Smooth muscle cell (in vitro differentiated cells): ENCODE measurements around the gene IGFBPL1. TPM values are rescaled to one million over a fixed set of nuclear protein-coding genes. Genes with fewer than 3 reads are reported as not detected.

Source experiments
- DNase-seq: peaks from one replicate; lab custom pipeline; 2025; ENCODE audit not compliant: unreplicated experiment; lab: John Stamatoyannopoulos, UW
- H2AFZ ChIP-seq: fragments of 200-600 bp; sonication (generic); 2 replicates; pipeline ENCODE4 v1.6.0; 2016; ENCODE audit warnings: antibody characterized with exemption, low read depth, mild to moderate bottlenecking
- H3F3A ChIP-seq: fragments of 200-600 bp; sonication (generic); 2 replicates; pipeline ENCODE4 v1.6.0; 2017; ENCODE audit warnings: antibody characterized with exemption, low read depth
- H3K27ac ChIP-seq: fragments of 200-600 bp; sonication (generic); 2 replicates; pipeline ENCODE4 v1.5.1; 2016; ENCODE audit warnings: low read depth, mild to moderate bottlenecking
- H3K27me3 ChIP-seq: fragments of 200-600 bp; sonication (generic); 2 replicates; pipeline ENCODE4 v1.6.1; 2016; ENCODE audit warnings: low read depth, mild to moderate bottlenecking
- H3K36me3 ChIP-seq: fragments of 200-600 bp; sonication (generic); 2 replicates; pipeline ENCODE4 v1.5.1; 2016; ENCODE audit warnings: low read depth
- H3K4me1 ChIP-seq: fragments of 200-600 bp; sonication (generic); 2 replicates; pipeline ENCODE4 v1.5.1; 2016; ENCODE audit warnings: low read depth
- H3K4me2 ChIP-seq: fragments of 200-600 bp; sonication (generic); 2 replicates; pipeline ENCODE4 v1.6.0; 2016; ENCODE audit warnings: mild to moderate bottlenecking
- H3K4me3 ChIP-seq: fragments of 200-600 bp; sonication (generic); 2 replicates; pipeline ENCODE4 v1.5.1; 2016; ENCODE audit warnings: mild to moderate bottlenecking
- H3K79me2 ChIP-seq: fragments of 200-600 bp; sonication (generic); 2 replicates; pipeline ENCODE4 v1.6.0; 2016; ENCODE audit warnings: low read depth, mild to moderate bottlenecking
- H3K9ac ChIP-seq: fragments of 200-600 bp; sonication (generic); 2 replicates; pipeline ENCODE4 v1.6.0; 2016; ENCODE audit warnings: low read depth
- H3K9me3 ChIP-seq: fragments of 200-600 bp; sonication (generic); replicated peaks from 2 replicates; pipeline ENCODE4 v1.5.1; 2016; ENCODE audit warnings: low read depth
- H4K20me1 ChIP-seq: fragments of 200-600 bp; sonication (generic); 2 replicates; pipeline ENCODE4 v1.6.0; 2016; ENCODE audit warnings: low read depth
- CTCF ChIP-seq: fragments of 200-600 bp; sonication (generic); IDR thresholded peaks from 2 replicates; pipeline ENCODE4 v1.5.1; 2017; ENCODE audit warnings: borderline replicate concordance, mild to moderate bottlenecking, antibody characterized with exemption; ENCODE audit not compliant: insufficient read depth, poor library complexity, severe bottlenecking
- WGBS: methylation state at CpG from one replicate; pipeline ENCODE4 v1.1.7; 2016; ENCODE audit warnings: low lambda C conversion rate; 5-methylcytosine and 5-hydroxymethylcytosine counted together
- polyA plus RNA-seq: library from polyadenylated mRNA; unstranded; fragments of >200 nt; fragmentation: Nextera tagmentation; extraction: Ambion mirVana; gene quantifications from 2 replicates; pipeline ENCODE4 v1.2.1, GENCODE V29; 2016
- total RNA-seq: library from RNA; depleted of rRNA; stranded (reverse); fragments of >200 nt; gene quantifications from 2 replicates; pipeline ENCODE4 v1.2.3, GENCODE V29; 2014

Gene IGFBPL1
- total and polyA plus RNA-seq, 2 experiments from 2014 or later = 2.1 to 9.4 TPM

- Histone ChIP-seq H2AFZ (no peak overlapping the region), H3K27me3 (no peaks in the 10 kb centered on the region), H3K9me3 (no peaks in the 10 kb centered on the region), H3K4me2 (no peak overlapping the region), H3K4me1 (no peaks in the 10 kb centered on the region), H3K79me2 (no peaks in the 10 kb centered on the region), H4K20me1 (no peaks in the 10 kb centered on the region), H3K36me3 (no peaks in the 10 kb centered on the region), H3F3A (no peaks in the 10 kb centered on the region), H3K27ac (no peak overlapping the region), H3K4me3 (no peak overlapping the region), H3K9ac (no peak overlapping the region)
- no peak for TF ChIP-seq CTCF
- DNase-seq = no peak
- WGBS = 96% methylated on average over 2 of the region's 2 CpGs
These were observed 12.5 kb upstream of the IGFBPL1 start for GRCh38 chr9:38436708-38437107.

- H3F3A ChIP-seq = no peaks in the 10 kb centered on the region
- no peak overlapping the region for H3K9ac ChIP-seq
- no peaks in the 10 kb centered on the region for H3K4me1 ChIP-seq
- no peak for DNase-seq
- no peak overlapping the region for H3K4me2 ChIP-seq
- H3K27me3 ChIP-seq = peaks cover 3% of the 10 kb centered on the region
- no peak overlapping the region for H3K4me3 ChIP-seq
- no peaks in the 10 kb centered on the region for H3K9me3 ChIP-seq
- WGBS = 51% methylated on average over 2 of the region's 2 CpGs
- H3K36me3 ChIP-seq = no peaks in the 10 kb centered on the region
- peak overlapping the region; percentile 7 for H2AFZ ChIP-seq
- no peak for TF ChIP-seq CTCF
- no peaks in the 10 kb centered on the region for H3K79me2 ChIP-seq
- H3K27ac ChIP-seq = no peak overlapping the region
- H4K20me1 ChIP-seq = no peaks in the 10 kb centered on the region
These were observed 11.3 kb upstream of the IGFBPL1 start for GRCh38 chr9:38435521-38435920.

GRCh38 chr9:38434853-38435252, 10.6 kb upstream of the IGFBPL1 start:
- H4K20me1 ChIP-seq = no peaks in the 10 kb centered on the region
- WGBS = 91% methylated on average over 3 of the region's 3 CpGs
- no peak overlapping the region for H3K4me3 ChIP-seq
- H3K4me1 ChIP-seq = no peaks in the 10 kb centered on the region
- no peaks in the 10 kb centered on the region for H3F3A ChIP-seq
- no peaks in the 10 kb centered on the region for H3K9me3 ChIP-seq
- H3K79me2 ChIP-seq = no peaks in the 10 kb centered on the region
- H3K36me3 ChIP-seq = no peaks in the 10 kb centered on the region
- H3K27me3 ChIP-seq = peaks cover 9% of the 10 kb centered on the region
- peak overlapping the region; percentile 5 for H2AFZ ChIP-seq
- H3K27ac ChIP-seq = no peak overlapping the region
- no peak overlapping the region for H3K9ac ChIP-seq
- H3K4me2 ChIP-seq = no peak overlapping the region
- no peak for DNase-seq
- no peak for TF ChIP-seq CTCF

- 45% methylated on average over 3 of the region's 3 CpGs for WGBS
- no peak for TF ChIP-seq CTCF
- Histone ChIP-seq H3K27me3 (peaks cover 10% of the 10 kb centered on the region), H3K4me3 (no peak overlapping the region), H4K20me1 (no peaks in the 10 kb centered on the region), H3K79me2 (no peaks in the 10 kb centered on the region), H3K36me3 (no peaks in the 10 kb centered on the region), H3K9ac (no peak overlapping the region), H3K4me2 (no peak overlapping the region), H3K9me3 (no peaks in the 10 kb centered on the region), H2AFZ (peak overlapping the region; percentile 5), H3K27ac (no peak overlapping the region), H3F3A (no peaks in the 10 kb centered on the region), H3K4me1 (no peaks in the 10 kb centered on the region)
- DNase-seq = no peak
These were observed 10.1 kb upstream of the IGFBPL1 start for GRCh38 chr9:38434365-38434764.
